Astrocyte (in vitro differentiated cells and primary cell): ENCODE results near the gene ECE1. TPM values are rescaled to one million over a fixed set of nuclear protein-coding genes. Genes with fewer than 3 reads are reported as not detected.

Experiments
- DNase-seq: peaks from one replicate; pipeline ENCODE4 v3.0.0-alpha.2; 2010; ENCODE audit warnings: low read depth
- FAIRE-seq: peaks from 2 replicates; lab custom pipeline; 2011; peaks lifted over from hg19 to GRCh38; lab: Jason Lieb, UNC
- H2AFZ ChIP-seq: 2 replicates; pipeline ENCODE4 v1.6.0; 2012; ENCODE audit warnings: low read depth, low read length, inconsistent platforms
- H3K27ac ChIP-seq: 2 replicates; pipeline ENCODE4 v1.5.1; 2011; ENCODE audit warnings: low read depth, low read length, inconsistent platforms
- H3K27me3 ChIP-seq: 2 replicates; pipeline ENCODE4 v1.6.0; 2011; ENCODE audit warnings: low read length, inconsistent platforms; ENCODE audit not compliant: insufficient read depth
- H3K36me3 ChIP-seq: 2 replicates; pipeline ENCODE4 v1.5.1; 2011; ENCODE audit warnings: low read length, inconsistent platforms; ENCODE audit not compliant: insufficient read depth
- H3K4me1 ChIP-seq: 2 replicates; pipeline ENCODE4 v1.5.1; 2011; ENCODE audit warnings: low read length, inconsistent platforms; ENCODE audit not compliant: insufficient read depth
- H3K4me2 ChIP-seq: 2 replicates; pipeline ENCODE4 v1.6.0; 2012; ENCODE audit warnings: low read length, inconsistent platforms
- H3K4me3 ChIP-seq: 2 replicates; pipeline ENCODE4 v1.5.1; 2011; ENCODE audit warnings: low read depth, mild to moderate bottlenecking, low read length, inconsistent platforms; ENCODE audit not compliant: insufficient read depth
- H3K79me2 ChIP-seq: 2 replicates; pipeline ENCODE4 v1.6.0; 2012; ENCODE audit warnings: mild to moderate bottlenecking, low read length, inconsistent platforms; ENCODE audit not compliant: insufficient read depth
- H3K9ac ChIP-seq: 2 replicates; pipeline ENCODE4 v1.6.0; 2012; ENCODE audit warnings: mild to moderate bottlenecking, low read length, inconsistent platforms
- H3K9me3 ChIP-seq: 2 replicates; pipeline ENCODE4 v1.5.1; 2012; ENCODE audit warnings: low read depth, mild to moderate bottlenecking, low read length, inconsistent platforms; ENCODE audit not compliant: insufficient read depth
- H4K20me1 ChIP-seq: 2 replicates; pipeline ENCODE4 v1.6.0; 2012; ENCODE audit warnings: low read length, inconsistent platforms; ENCODE audit not compliant: insufficient read depth
- H3K27ac Mint-ChIP-seq: one replicate; pipeline ENCODE4 v1.8.0; 2021; ENCODE audit warnings: mild to moderate bottlenecking, mixed read lengths; ENCODE audit not compliant: unreplicated experiment
- H3K27me3 Mint-ChIP-seq: one replicate; pipeline ENCODE4 v1.8.0; 2021; ENCODE audit warnings: low read depth, mixed read lengths; ENCODE audit not compliant: unreplicated experiment
- H3K36me3 Mint-ChIP-seq: one replicate; pipeline ENCODE4 v1.8.0; 2021; ENCODE audit warnings: low read depth, mixed read lengths; ENCODE audit not compliant: unreplicated experiment
- H3K4me1 Mint-ChIP-seq: one replicate; pipeline ENCODE4 v1.8.0; 2021; ENCODE audit warnings: low read depth, mixed read lengths; ENCODE audit not compliant: unreplicated experiment
- H3K4me3 Mint-ChIP-seq: one replicate; pipeline ENCODE4 v1.8.0; 2021; ENCODE audit warnings: mild to moderate bottlenecking, moderate library complexity, mixed read lengths; ENCODE audit not compliant: unreplicated experiment
- H3K9me3 Mint-ChIP-seq: one replicate; pipeline ENCODE4 v1.8.0; 2021; ENCODE audit warnings: mild to moderate bottlenecking, mixed read lengths; ENCODE audit not compliant: unreplicated experiment
- EZH2 ChIP-seq: IDR thresholded peaks from 2 replicates; pipeline ENCODE4 v1.6.1; 2012; ENCODE audit warnings: mild to moderate bottlenecking, low read length, inconsistent platforms; ENCODE audit not compliant: insufficient read depth
- total RNA-seq: library from RNA; stranded (reverse); gene quantifications from 2 replicates; pipeline ENCODE4 v1.2.1, GENCODE V29; 2021
- TF ChIP-seq, protein P1 (sequence below): IDR thresholded peaks from 2 replicates; pipeline ENCODE4 v1.5.1; 2011; ENCODE audit warnings: low read depth, mild to moderate bottlenecking, inconsistent platforms, low read length, moderate library complexity; ENCODE audit not compliant: insufficient read depth

Gene ECE1
- total RNA-seq, 1 donor from 2014 or later = 172 TPM

DNA sequence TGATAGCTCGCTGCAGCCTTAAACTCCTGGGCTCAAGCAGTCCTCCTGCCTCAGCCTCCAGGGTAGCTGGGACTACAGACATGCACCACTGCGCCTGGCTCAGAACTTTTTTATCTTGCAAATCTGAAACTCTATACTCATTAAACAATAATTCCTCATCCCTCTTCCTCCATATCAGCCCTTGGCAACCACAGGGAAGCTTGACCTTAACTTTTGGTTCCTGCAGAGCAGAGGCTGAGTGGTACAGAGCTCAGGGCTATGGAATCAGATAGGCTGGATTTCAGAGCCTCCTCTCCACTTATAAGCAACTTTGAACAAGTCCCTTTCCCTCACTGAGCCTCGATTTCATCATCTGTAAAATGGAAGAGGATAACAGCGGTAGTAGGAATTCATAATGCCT lies 47.4 kb downstream of the ECE1 start:
- no peaks in the 10 kb centered on the region for H3K9me3 ChIP-seq
- no peak for TF ChIP-seq EZH2
- TF ChIP-seq, protein P1, sequence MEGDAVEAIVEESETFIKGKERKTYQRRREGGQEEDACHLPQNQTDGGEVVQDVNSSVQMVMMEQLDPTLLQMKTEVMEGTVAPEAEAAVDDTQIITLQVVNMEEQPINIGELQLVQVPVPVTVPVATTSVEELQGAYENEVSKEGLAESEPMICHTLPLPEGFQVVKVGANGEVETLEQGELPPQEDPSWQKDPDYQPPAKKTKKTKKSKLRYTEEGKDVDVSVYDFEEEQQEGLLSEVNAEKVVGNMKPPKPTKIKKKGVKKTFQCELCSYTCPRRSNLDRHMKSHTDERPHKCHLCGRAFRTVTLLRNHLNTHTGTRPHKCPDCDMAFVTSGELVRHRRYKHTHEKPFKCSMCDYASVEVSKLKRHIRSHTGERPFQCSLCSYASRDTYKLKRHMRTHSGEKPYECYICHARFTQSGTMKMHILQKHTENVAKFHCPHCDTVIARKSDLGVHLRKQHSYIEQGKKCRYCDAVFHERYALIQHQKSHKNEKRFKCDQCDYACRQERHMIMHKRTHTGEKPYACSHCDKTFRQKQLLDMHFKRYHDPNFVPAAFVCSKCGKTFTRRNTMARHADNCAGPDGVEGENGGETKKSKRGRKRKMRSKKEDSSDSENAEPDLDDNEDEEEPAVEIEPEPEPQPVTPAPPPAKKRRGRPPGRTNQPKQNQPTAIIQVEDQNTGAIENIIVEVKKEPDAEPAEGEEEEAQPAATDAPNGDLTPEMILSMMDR = no peak
- Mint-ChIP-seq H3K4me1 (peaks cover 29% of the 10 kb centered on the region), H3K27ac (no peak overlapping the region), H3K36me3 (peaks cover 15% of the 10 kb centered on the region), H3K9me3 (no peaks in the 10 kb centered on the region), H3K27me3 (no peaks in the 10 kb centered on the region), H3K4me3 (no peak overlapping the region)
- FAIRE-seq = no peak
- no peak overlapping the region for H3K9ac ChIP-seq
- no peak for DNase-seq
- no peak overlapping the region for H3K4me3 ChIP-seq
- no peak overlapping the region for H2AFZ ChIP-seq
- H3K4me1 ChIP-seq = peaks cover 33% of the 10 kb centered on the region
- H3K4me2 ChIP-seq = no peak overlapping the region
- H4K20me1 ChIP-seq = peaks cover 11% of the 10 kb centered on the region
- H3K27ac ChIP-seq = no peak overlapping the region
- peaks cover 19% of the 10 kb centered on the region for H3K36me3 ChIP-seq
- no peaks in the 10 kb centered on the region for H3K79me2 ChIP-seq
- no peaks in the 10 kb centered on the region for H3K27me3 ChIP-seq

DNA sequence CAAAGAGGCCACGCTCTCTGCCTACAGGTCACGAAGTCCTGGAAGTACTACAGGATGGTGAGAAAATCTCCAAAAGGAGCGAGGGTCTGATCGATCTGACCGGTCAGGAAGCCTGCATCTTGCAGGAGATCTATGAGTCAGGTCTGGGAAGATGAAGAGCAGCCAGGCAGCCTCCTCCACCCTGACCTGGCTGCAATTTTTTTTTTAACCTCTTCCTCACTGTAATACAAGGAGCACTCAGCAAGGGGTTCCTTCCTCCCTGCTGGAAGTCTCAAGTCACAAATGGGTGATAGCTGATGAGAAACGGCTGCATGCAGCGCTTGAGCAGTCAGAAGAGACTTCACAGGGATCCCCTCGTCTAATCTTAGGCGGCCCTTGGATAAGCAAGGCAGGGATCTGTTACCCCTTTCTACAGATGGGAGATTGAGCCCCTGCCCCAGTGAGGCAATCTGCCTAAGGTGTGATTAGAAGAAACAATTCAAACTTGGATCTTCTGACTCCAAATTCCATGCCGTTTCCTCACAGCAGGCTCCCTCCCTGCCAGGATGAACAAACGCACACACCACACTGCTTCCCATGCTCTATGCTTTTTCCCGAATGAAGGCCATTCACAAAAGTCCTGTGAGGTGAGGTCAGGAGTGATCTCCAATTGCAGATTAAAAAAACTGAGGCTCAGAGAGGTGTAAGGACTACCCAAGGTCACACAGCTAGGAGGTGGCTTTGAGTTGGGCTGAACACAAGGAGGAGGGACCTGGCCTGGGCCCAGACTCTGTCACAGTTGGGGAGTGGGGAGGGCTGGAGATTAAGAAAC lies 48.3 kb downstream of the ECE1 start:
- Histone ChIP-seq H3K4me1 (peaks cover 34% of the 10 kb centered on the region), H3K9me3 (no peaks in the 10 kb centered on the region), H3K9ac (peak overlapping the region; percentile 21), H3K79me2 (no peaks in the 10 kb centered on the region), H3K27me3 (no peaks in the 10 kb centered on the region), H3K36me3 (peaks cover 17% of the 10 kb centered on the region), H4K20me1 (peaks cover 11% of the 10 kb centered on the region), H2AFZ (no peak overlapping the region), H3K4me3 (no peak overlapping the region), H3K27ac (peak overlapping the region; percentile 4), H3K4me2 (peak overlapping the region; percentile 32)
- Mint-ChIP-seq H3K9me3 (no peaks in the 10 kb centered on the region), H3K27ac (peak overlapping the region; percentile 77), H3K4me1 (peaks cover 31% of the 10 kb centered on the region), H3K4me3 (peak overlapping the region; percentile 28), H3K27me3 (no peaks in the 10 kb centered on the region), H3K36me3 (peaks cover 18% of the 10 kb centered on the region)
- DNase-seq = no peak
- FAIRE-seq = no peak
- TF ChIP-seq, protein P1 = no peak

DNA sequence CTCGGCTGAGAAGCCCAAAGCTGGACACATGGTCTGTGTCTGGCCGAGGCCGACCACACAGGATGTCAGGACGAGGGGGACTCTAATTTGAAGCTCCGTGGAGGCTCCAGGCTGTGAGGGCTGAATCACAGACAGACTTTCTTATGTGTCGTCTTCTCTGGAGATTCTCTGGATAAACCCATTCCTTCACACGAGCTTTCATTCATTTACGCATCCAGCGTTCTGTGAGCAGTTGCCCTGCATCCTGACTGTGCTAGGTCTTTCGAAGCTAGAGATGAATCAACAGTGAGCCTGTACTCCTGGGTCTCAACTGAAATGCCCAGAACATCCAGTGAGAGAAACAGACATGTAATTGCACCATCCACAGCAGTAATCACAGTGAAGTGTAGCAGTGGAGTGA lies 49.6 kb downstream of the ECE1 start:
- H4K20me1 ChIP-seq = peaks cover 10% of the 10 kb centered on the region
- no peak overlapping the region for H3K27ac ChIP-seq
- TF ChIP-seq, protein P1 = no peak
- no peak for TF ChIP-seq EZH2

More for the DNA sequence above, 49.6 kb downstream of the ECE1 start:
- no peak for DNase-seq
- no peaks in the 10 kb centered on the region for H3K27me3 ChIP-seq
- peaks cover 31% of the 10 kb centered on the region for H3K4me1 Mint-ChIP-seq
- no peak overlapping the region for H2AFZ ChIP-seq
- H3K27ac Mint-ChIP-seq = peak overlapping the region; percentile 53
- H3K4me3 Mint-ChIP-seq = no peak overlapping the region
- peaks cover 26% of the 10 kb centered on the region for H3K36me3 ChIP-seq
- H3K9me3 ChIP-seq = no peaks in the 10 kb centered on the region
- H3K4me3 ChIP-seq = no peak overlapping the region
- H3K36me3 Mint-ChIP-seq = peaks cover 21% of the 10 kb centered on the region
- no peak for FAIRE-seq
- H3K9ac ChIP-seq = no peak overlapping the region
- no peak overlapping the region for H3K4me2 ChIP-seq
- no peaks in the 10 kb centered on the region for H3K9me3 Mint-ChIP-seq
- peaks cover 34% of the 10 kb centered on the region for H3K4me1 ChIP-seq
- no peaks in the 10 kb centered on the region for H3K79me2 ChIP-seq
- no peaks in the 10 kb centered on the region for H3K27me3 Mint-ChIP-seq
